Adrenal gland (tissue), 12 donors: ENCODE measurements around the gene MUS81. TPM values are rescaled to one million over a fixed set of nuclear protein-coding genes. Genes with fewer than 3 reads are reported as not detected.

ENCODE experiments used
- DNase-seq, 7 donors: peaks; one replicate each; pipeline ENCODE4 v3.0.0-alpha.2; 2019 to 2020
- H3K27ac ChIP-seq, 5 donors: fragments of 200-600 bp; sonication (generic) in 4 of 5; 1 replicate in 3 of 5; 2 replicates in 2 of 5; pipeline versions ENCODE4 v1.5.1 to v1.8.0; 2016 to 2020; ENCODE audit warnings: mild to moderate bottlenecking in 1 of 5
- H3K27me3 ChIP-seq: fragments of 200-600 bp; 2 replicates; pipeline ENCODE4 v1.8.0; 2021
- H3K36me3 ChIP-seq, 2 donors: fragments of 200-600 bp; replicated peaks in 1 of 2; 1 replicate in 1 of 2; 2 replicates in 1 of 2; pipeline versions ENCODE4 v1.5.1 to v1.8.0; 2018 to 2022
- H3K4me1 ChIP-seq, 2 donors: fragments of 200-600 bp; replicated peaks in 1 of 2; 1 replicate in 1 of 2; 2 replicates in 1 of 2; pipeline versions ENCODE4 v1.5.1 to v1.8.0; 2018 to 2021
- H3K4me3 ChIP-seq, 4 donors: fragments of 200-600 bp; sonication (generic) in 3 of 4; one replicate each; pipeline ENCODE4 v1.5.1; 2016 to 2018
- H3K9me3 ChIP-seq, 3 donors: fragments of 200-600 bp; sonication (generic) in 1 of 3; replicated peaks in 1 of 3; 1 replicate in 2 of 3; 2 replicates in 1 of 3; pipeline versions ENCODE4 v1.5.1 to v1.8.0; 2016 to 2021
- CTCF ChIP-seq, 6 experiments: fragments of 450-650 bp in 4 of 6; fragments of 200-600 bp in 2 of 6; sonication (generic) in 1 of 6; IDR thresholded peaks; 1 replicate in 5 of 6; 2 replicates in 1 of 6; pipeline versions ENCODE4 v1.5.1 to v1.8.0; 2016 to 2021; ENCODE audit warnings: antibody characterized with exemption in 6 of 6, mild to moderate bottlenecking in 2 of 6, moderate library complexity in 1 of 6
- POLR2A ChIP-seq, 2 donors: fragments of 450-650 bp; IDR thresholded peaks; one replicate each; pipeline ENCODE4 v1.6.1; 2017; ENCODE audit warnings: antibody characterized with exemption in 2 of 2, mild to moderate bottlenecking in 2 of 2, moderate library complexity in 1 of 2
- WGBS, 4 donors: extraction: QIAGEN DNeasy Blood & Tissue Kit in 2 of 4; methylation state at CpG; one replicate each; pipeline versions ENCODE4 v1.1.5 to v1.1.7; 2013 to 2017; 5-methylcytosine and 5-hydroxymethylcytosine counted together
- intact Hi-C, 2 donors: fragments of 100-400 bp; cut with DNase I; formaldehyde crosslinking; loops; one replicate each; pipeline versions ENCODE4 v1.14.1 to v1.15.0; 2022 to 2023
- polyA plus RNA-seq, 3 donors: library from polyadenylated mRNA; stranded (reverse); fragments of 200-250 nt in 2 of 3; fragments of 350-450 nt in 1 of 3; fragmentation: Illumina TruSeq in 1 of 3; extraction: RNeasy Lipid Tissue Mini Kit (QIAGEN cat#74804) in 1 of 3; gene quantifications; one replicate each; pipeline ENCODE4 v1.2.3, GENCODE V29; 2013 to 2014
- total RNA-seq, 9 donors: library from RNA; depleted of rRNA in 4 of 9; stranded (reverse); fragments of >200 nt in 4 of 9; fragments of 120-200 nt in 1 of 9; fragmentation: NEBNext Ultra II Directional in 1 of 9; extraction: Animal tissue kit (Norgen Biotek cat#: 25700) in 1 of 9; gene quantifications; one replicate each; pipeline versions ENCODE4 v1.1.0 to v1.2.4, GENCODE V29; 2013 to 2023
- donor health status: healthy with polysubstance abuse.
- donor health status: Bipolar disorder and iron deficiency.
- donor health status: DM: yes; HTN: yes; CAD: no.
- donor health status: DM: no; HTN: no; CAD: no.
- donor health status: DM: no; HTN: no; CAD: no.
- donor health status: DM: yes; HTN: yes; CAD: no.

The MUS81 gene
- total and polyA plus RNA-seq, 12 donors: 16.1 to 147 (median 41.1) TPM

DNA sequence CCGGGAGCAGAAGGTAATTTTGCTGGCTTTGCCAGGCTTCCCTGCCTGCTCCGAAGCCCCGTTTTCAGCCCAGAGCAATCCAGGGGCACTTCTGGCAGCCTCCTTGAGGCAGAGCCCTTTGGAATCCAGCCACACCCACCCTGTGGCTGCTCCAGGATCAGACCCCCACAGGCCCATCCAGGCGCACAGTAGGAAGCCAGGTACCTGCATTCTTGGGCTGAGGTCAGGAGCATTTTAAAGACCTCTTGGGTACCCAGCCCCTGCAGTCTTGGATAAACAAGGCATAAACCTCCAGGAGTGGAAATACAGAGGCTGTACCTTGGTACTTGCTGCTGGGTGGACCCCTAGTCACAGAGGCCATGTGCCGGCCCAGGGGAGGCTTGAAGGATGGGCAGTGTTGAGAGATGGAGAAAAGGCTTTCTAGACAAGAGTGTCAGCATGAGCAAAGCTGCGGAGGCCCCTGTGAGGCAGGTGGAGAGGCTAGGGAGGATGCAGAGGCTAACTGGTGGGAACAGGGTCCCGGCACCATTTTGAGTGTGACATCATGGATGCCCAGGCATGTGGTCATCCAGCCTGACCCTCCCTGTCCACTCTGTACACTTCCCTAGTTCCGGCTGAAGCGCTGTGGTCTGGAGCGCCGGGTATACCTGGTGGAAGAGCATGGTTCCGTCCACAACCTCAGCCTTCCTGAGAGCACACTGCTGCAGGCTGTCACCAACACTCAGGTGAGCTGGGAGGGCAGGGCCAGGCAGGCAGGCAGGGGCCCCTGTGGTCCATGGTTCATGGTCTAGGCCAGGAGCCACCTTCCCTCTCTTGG, 3.9 kb downstream of the MUS81 start:
- peaks cover 9 to 13% of the 10 kb centered on the region in 2 donors for H3K4me1 ChIP-seq
- peaks cover 0 to 66% of the 10 kb centered on the region in 2 donors for H3K36me3 ChIP-seq
- no peaks in the 10 kb centered on the region for H3K27me3 ChIP-seq
- no peak overlapping the region for H3K4me3 ChIP-seq
- no peaks in the 10 kb centered on the region for H3K9me3 ChIP-seq
- H3K27ac ChIP-seq: no peak overlapping the region
- peak in 3 of 7 donors; percentile 7 to 23 (median 16) for DNase-seq
- intact Hi-C loops: no loop called here
- no peak for TF ChIP-seq POLR2A (IDR thresholded peaks at IDR 0.05)
- no peak for TF ChIP-seq CTCF (IDR thresholded peaks at IDR 0.05)
- WGBS, 4 donors: 75 to 85% (median 81%) methylated on average over 6 to 12 of the region's 12 CpGs

GRCh38 chr11:65864706-65865471, 4.7 kb downstream of the MUS81 start:
- intact Hi-C loops: no loop called here
- H3K36me3 ChIP-seq: peaks cover 0 to 68% of the 10 kb centered on the region in 2 donors
- no peak overlapping the region for H3K27ac ChIP-seq
- no peaks in the 10 kb centered on the region for H3K9me3 ChIP-seq
- no peaks in the 10 kb centered on the region for H3K27me3 ChIP-seq
- peak in 3 of 7 donors; percentile 7 to 19 (median 16) for DNase-seq
- H3K4me3 ChIP-seq: no peak overlapping the region
- 74 to 87% (median 85%) methylated on average over 7 to 18 of the region's 18 CpGs for WGBS, 4 donors
- TF ChIP-seq CTCF (IDR thresholded peaks at IDR 0.05) (no peak), POLR2A (IDR thresholded peaks at IDR 0.05) (no peak)
- H3K4me1 ChIP-seq: peaks cover 8 to 12% of the 10 kb centered on the region in 2 donors

GRCh38 chr11:65865550-65866172, 5.4 kb downstream of the MUS81 start:
- no peaks in the 10 kb centered on the region for H3K9me3 ChIP-seq
- TF ChIP-seq CTCF (IDR thresholded peaks at IDR 0.05) (no peak), POLR2A (IDR thresholded peaks at IDR 0.05) (no peak)
- peak in 2 of 7 donors; percentile 10 to 15 for DNase-seq
- no peaks in the 10 kb centered on the region for H3K27me3 ChIP-seq
- no peak overlapping the region for H3K4me3 ChIP-seq
- no peak overlapping the region for H3K27ac ChIP-seq
- intact Hi-C loops: no loop called here
- WGBS, 4 donors: 84 to 88% (median 86%) methylated on average over 6 to 9 of the region's 9 CpGs
- H3K4me1 ChIP-seq: peaks cover 8 to 12% of the 10 kb centered on the region in 2 donors
- peaks cover 0 to 70% of the 10 kb centered on the region in 2 donors for H3K36me3 ChIP-seq
